Liver (tissue), 9 donors: ENCODE data around the gene PDE10A. TPM values are rescaled to one million over a fixed set of nuclear protein-coding genes. Genes with fewer than 3 reads are reported as not detected.

ENCODE experiments used
- DNase-seq: peaks from one replicate; pipeline ENCODE4 v3.0.0-alpha.2; 2017; ENCODE audit warnings: low spot score
- H3K27ac ChIP-seq, 2 donors: one replicate each; pipeline ENCODE4 v1.7.0; 2013; ENCODE audit warnings: inconsistent platforms in 2 of 2, low read length in 2 of 2, control low read depth in 1 of 2, low read depth in 1 of 2, mild to moderate bottlenecking in 1 of 2
- H3K27me3 ChIP-seq, 4 donors: one replicate each; pipeline versions ENCODE4 v1.6.1 to v1.7.0; 2013; ENCODE audit warnings: low read length in 3 of 4, inconsistent platforms in 1 of 4, mild to moderate bottlenecking in 1 of 4, moderate library complexity in 1 of 4; ENCODE audit not compliant: control insufficient read depth in 4 of 4, insufficient read depth in 4 of 4
- H3K36me3 ChIP-seq, 4 donors: one replicate each; pipeline versions ENCODE4 v1.6.1 to v1.7.0; 2013; ENCODE audit warnings: low read length in 3 of 4, mild to moderate bottlenecking in 3 of 4, low read depth in 1 of 4, moderate library complexity in 1 of 4; ENCODE audit not compliant: control insufficient read depth in 4 of 4, insufficient read depth in 3 of 4
- H3K4me1 ChIP-seq, 4 donors: one replicate each; pipeline versions ENCODE4 v1.6.1 to v1.7.0; 2013; ENCODE audit warnings: low read length in 3 of 4, mild to moderate bottlenecking in 3 of 4, moderate library complexity in 1 of 4; ENCODE audit not compliant: control insufficient read depth in 4 of 4, insufficient read depth in 4 of 4
- H3K4me3 ChIP-seq, 3 donors: one replicate each; pipeline versions ENCODE4 v1.6.1 to v1.7.0; 2013; ENCODE audit warnings: low read length in 3 of 3, control low read depth in 1 of 3, low read depth in 1 of 3, mild to moderate bottlenecking in 1 of 3
- H3K9ac ChIP-seq, 2 donors: one replicate each; pipeline ENCODE4 v1.7.0; 2013; ENCODE audit warnings: low read length in 2 of 2, mild to moderate bottlenecking in 2 of 2, moderate library complexity in 2 of 2, control low read depth in 1 of 2, low read depth in 1 of 2
- H3K9me3 ChIP-seq, 4 donors: one replicate each; pipeline versions ENCODE4 v1.6.1 to v1.7.0; 2013; ENCODE audit warnings: low read length in 3 of 4; ENCODE audit not compliant: control insufficient read depth in 4 of 4
- ATF3 ChIP-seq: IDR thresholded peaks from 2 replicates; pipeline ENCODE4 v1.6.1; 2016; ENCODE audit warnings: antibody characterized with exemption
- CTCF ChIP-seq: fragments of 150-350 bp; IDR thresholded peaks from 2 replicates; pipeline ENCODE4 v1.5.1; 2017; ENCODE audit warnings: improper control_type of control experiment, low read depth, low read length; ENCODE audit not compliant: missing input control
- EGR1 ChIP-seq, 2 donors: IDR thresholded peaks; 2 replicates each; pipeline ENCODE4 v1.6.1; 2016 to 2018; ENCODE audit warnings: antibody characterized with exemption in 2 of 2, low read depth in 2 of 2
- FOXA1 ChIP-seq: IDR thresholded peaks from 2 replicates; pipeline ENCODE4 v1.6.1; 2016; ENCODE audit warnings: antibody characterized with exemption
- FOXA2 ChIP-seq: IDR thresholded peaks from 2 replicates; pipeline ENCODE4 v1.6.1; 2016; ENCODE audit warnings: antibody characterized with exemption
- HNF4A ChIP-seq, 2 donors: conservative IDR thresholded peaks; 2 replicates each; pipeline ENCODE4 v1.6.1; 2016; ENCODE audit warnings: antibody characterized with exemption in 2 of 2, mild to moderate bottlenecking in 2 of 2
- HNF4G ChIP-seq: IDR thresholded peaks from 2 replicates; pipeline ENCODE4 v1.6.1; 2016; ENCODE audit warnings: antibody characterized with exemption
- JUND ChIP-seq, 2 donors: IDR thresholded peaks; 2 replicates each; pipeline ENCODE4 v1.6.1; 2016; ENCODE audit warnings: antibody characterized with exemption in 2 of 2
- MAX ChIP-seq: IDR thresholded peaks from 2 replicates; pipeline ENCODE4 v1.6.1; 2016; ENCODE audit warnings: antibody characterized with exemption
- NR2F2 ChIP-seq: IDR thresholded peaks from 2 replicates; pipeline ENCODE4 v1.6.1; 2016; ENCODE audit warnings: antibody characterized with exemption
- RAD21 ChIP-seq, 2 donors: IDR thresholded peaks; 2 replicates each; pipeline ENCODE4 v1.6.1; 2016; ENCODE audit warnings: antibody characterized with exemption in 2 of 2, mild to moderate bottlenecking in 2 of 2
- RXRA ChIP-seq, 2 donors: IDR thresholded peaks; 2 replicates each; pipeline ENCODE4 v1.6.1; 2017 to 2018; ENCODE audit warnings: antibody characterized with exemption in 2 of 2, mild to moderate bottlenecking in 1 of 2
- SP1 ChIP-seq: IDR thresholded peaks from 2 replicates; pipeline ENCODE4 v1.6.1; 2018; ENCODE audit warnings: antibody characterized with exemption, mild to moderate bottlenecking
- TAF1 ChIP-seq: conservative IDR thresholded peaks from 2 replicates; pipeline ENCODE4 v1.6.1; 2016; ENCODE audit warnings: antibody characterized with exemption, mild to moderate bottlenecking
- YY1 ChIP-seq: IDR thresholded peaks from 2 replicates; pipeline ENCODE4 v1.6.1; 2016; ENCODE audit warnings: antibody characterized with exemption, mild to moderate bottlenecking
- WGBS: extraction: QIAGEN DNeasy Blood & Tissue Kit; methylation state at CpG from one replicate; pipeline ENCODE4 v1.1.7; 2013; 5-methylcytosine and 5-hydroxymethylcytosine counted together
- polyA plus RNA-seq, 2 donors: library from polyadenylated mRNA; stranded (reverse) in 1 of 2; unstranded in 1 of 2; fragments of 200-250 nt in 1 of 2; fragments of >200 nt in 1 of 2; fragmentation: Nextera tagmentation in 1 of 2; extraction: Ambion mirVana in 1 of 2; gene quantifications; one replicate each; pipeline versions ENCODE4 v1.2.1 to v1.2.3, GENCODE V29; 2013 to 2015
- total RNA-seq, 2 donors: library from RNA; depleted of rRNA; stranded (reverse); fragments of >200 nt; gene quantifications; one replicate each; pipeline ENCODE4 v1.2.3, GENCODE V29; 2014
- donor health status: healthy.
- donor health status: healthy.
- donor health status: healthy.
- donor health status: healthy.
- donor health status: healthy.

The PDE10A gene
- total and polyA plus RNA-seq, 4 donors: 0.20 to 1.7 (median 0.47) TPM

- Histone ChIP-seq H3K36me3 (no peaks in the 10 kb centered on the region), H3K27ac (no peak overlapping the region), H3K9ac (no peak overlapping the region), H3K4me1 (peaks cover 0 to 1% (median 0%) of the 10 kb centered on the region in 4 donors), H3K27me3 (no peaks in the 10 kb centered on the region), H3K4me3 (no peak overlapping the region), H3K9me3 (peaks cover 0 to 2% (median 0%) of the 10 kb centered on the region in 4 donors)
- TF ChIP-seq YY1 (no peak), RAD21 (IDR thresholded peaks at IDR 0.05) (no peak), TAF1 (no peak), FOXA2 (no peak), RXRA (IDR thresholded peaks at IDR 0.05) (no peak), SP1 (no peak), MAX (no peak)
- WGBS: 90% methylated on average over 2 of the region's 2 CpGs
- DNase-seq: no peak
Observed at GRCh38 chr6:165571068-165571682, 91.9 kb downstream of the PDE10A start.

- Histone ChIP-seq H3K4me1 (peaks cover 0 to 1% (median 0%) of the 10 kb centered on the region in 4 donors), H3K27me3 (no peaks in the 10 kb centered on the region), H3K4me3 (no peak overlapping the region), H3K9me3 (peaks cover 0 to 8% (median 1%) of the 10 kb centered on the region in 4 donors), H3K27ac (no peak overlapping the region), H3K9ac (no peak overlapping the region), H3K36me3 (no peaks in the 10 kb centered on the region)
- TF ChIP-seq NR2F2 (no peak), HNF4A (conservative IDR thresholded peaks at IDR 0.05) (no peak), EGR1 (IDR thresholded peaks at IDR 0.05; ENCODE audit: low read depth in 2 of 2) (no peak), CTCF (no peak), ATF3 (no peak), RXRA (IDR thresholded peaks at IDR 0.05) (no peak), RAD21 (IDR thresholded peaks at IDR 0.05) (no peak), JUND (IDR thresholded peaks at IDR 0.05) (no peak), TAF1 (no peak), MAX (no peak)
- DNase-seq: no peak
- 65% methylated on average over 2 of the region's 2 CpGs for whole genome bisulfite sequencing
Observed at GRCh38 chr6:165568326-165568725, 94.7 kb downstream of the PDE10A start.

GRCh38 chr6:165566088-165566828 lies 96.8 kb downstream of the PDE10A start:
- H3K4me1 ChIP-seq: no peaks in the 10 kb centered on the region
- H3K9ac ChIP-seq: no peak overlapping the region
- H3K27ac ChIP-seq: no peak overlapping the region
- 89% methylated on average over 5 of the region's 5 CpGs for WGBS
- TF ChIP-seq EGR1 (IDR thresholded peaks at IDR 0.05; ENCODE audit: low read depth in 2 of 2) (no peak), HNF4A (conservative IDR thresholded peaks at IDR 0.05) (no peak), FOXA1 (no peak), ATF3 (no peak), HNF4G (no peak), CTCF (no peak), NR2F2 (no peak), RAD21 (IDR thresholded peaks at IDR 0.05) (no peak), RXRA (IDR thresholded peaks at IDR 0.05) (no peak), TAF1 (no peak)
- H3K9me3 ChIP-seq: peaks cover 0 to 8% (median 1%) of the 10 kb centered on the region in 4 donors
- H3K4me3 ChIP-seq: no peak overlapping the region
- no peaks in the 10 kb centered on the region for H3K27me3 ChIP-seq
- H3K36me3 ChIP-seq: no peaks in the 10 kb centered on the region
- no peak for DNase-seq
